Measurements from ENCODE around the gene TTC39B.
"Not testable (repeated sequence)": the region's sequence is repeated elsewhere in the genome, so short reads cannot be mapped to it uniquely, and the experiment has no call there.

Gene TTC39B

GRCh38 chr9:15306757-15307522 lies at the start of gene TTC39B:
TTC39B (minus strand) TSS chr9:15307216; CDS start chr9:15307125, 91 bp downstream.
- peak; percentile 45 to 70 for DNase-seq (ENCODE audit: low read depth in 1 of 2, low spot score in 1 of 2)

- no peak for DNase-seq (ENCODE audit: low read depth in 1 of 2, low spot score in 1 of 2)
Measured at GRCh38 chr9:15355669-15356068, 48.7 kb upstream of the TTC39B start.

- DNase-seq (ENCODE audit: low read depth in 1 of 2, low spot score in 1 of 2) = no peak
Measured at GRCh38 chr9:15354713-15355112, 47.7 kb upstream of the TTC39B start.

- no peak for DNase-seq (ENCODE audit: low read depth in 1 of 2, low spot score in 1 of 2)
Measured at GRCh38 chr9:15353892-15354291, 46.9 kb upstream of the TTC39B start.

- no peak for DNase-seq (ENCODE audit: low read depth in 1 of 2, low spot score in 1 of 2)
Measured at GRCh38 chr9:15352306-15352705, 45.3 kb upstream of the TTC39B start.

- no peak for DNase-seq (ENCODE audit: low read depth in 1 of 2, low spot score in 1 of 2)
Measured at GRCh38 chr9:15349892-15350761, 43.1 kb upstream of the TTC39B start.

GRCh38 chr9:15346837-15347236 lies 39.8 kb upstream of the TTC39B start:
- DNase-seq (ENCODE audit: low read depth in 1 of 2, low spot score in 1 of 2) = no peak

- DNase-seq (ENCODE audit: low read depth in 1 of 2, low spot score in 1 of 2) = no peak
Measured at GRCh38 chr9:15344191-15344590, 37.2 kb upstream of the TTC39B start.

- no peak for DNase-seq (ENCODE audit: low read depth in 1 of 2, low spot score in 1 of 2)
Measured at GRCh38 chr9:15333376-15333881, 26.4 kb upstream of the TTC39B start.

GRCh38 chr9:15332939-15333338 lies 25.9 kb upstream of the TTC39B start:
- DNase-seq (ENCODE audit: low read depth in 1 of 2, low spot score in 1 of 2) = no peak

GRCh38 chr9:15329539-15330109 lies 22.6 kb upstream of the TTC39B start:
- DNase-seq (ENCODE audit: low read depth in 1 of 2, low spot score in 1 of 2) = no peak

- no peak for DNase-seq (ENCODE audit: low read depth in 1 of 2, low spot score in 1 of 2)
Measured at GRCh38 chr9:15328946-15329345, 21.9 kb upstream of the TTC39B start.

- DNase-seq (ENCODE audit: low read depth in 1 of 2, low spot score in 1 of 2) = not testable (repeated sequence)
Measured at GRCh38 chr9:15322695-15323094, 15.7 kb upstream of the TTC39B start.

- not testable (repeated sequence) for DNase-seq (ENCODE audit: low read depth in 1 of 2, low spot score in 1 of 2)
Measured at GRCh38 chr9:15319661-15320060, 12.6 kb upstream of the TTC39B start.

GRCh38 chr9:15317836-15318235 lies 10.8 kb upstream of the TTC39B start:
- no peak for DNase-seq (ENCODE audit: low read depth in 1 of 2, low spot score in 1 of 2)

GRCh38 chr9:15311607-15312006 lies 4.6 kb upstream of the TTC39B start:
- DNase-seq (ENCODE audit: low read depth in 1 of 2, low spot score in 1 of 2) = no peak

GRCh38 chr9:15310107-15310850 lies 3.3 kb upstream of the TTC39B start:
- DNase-seq (ENCODE audit: low read depth in 1 of 2, low spot score in 1 of 2) = no peak

GRCh38 chr9:15308511-15308910 lies 1.5 kb upstream of the TTC39B start:
- DNase-seq (ENCODE audit: low read depth in 1 of 2, low spot score in 1 of 2) = no peak

GRCh38 chr9:15307523-15307841 lies 466 bp upstream of the TTC39B start:
- no peak for DNase-seq (ENCODE audit: low read depth in 1 of 2, low spot score in 1 of 2)

GRCh38 chr9:15306068-15306756 lies 804 bp downstream of the TTC39B start:
- peak; percentile 20 to 23 for DNase-seq (ENCODE audit: low read depth in 1 of 2, low spot score in 1 of 2)

- DNase-seq (ENCODE audit: low read depth in 1 of 2, low spot score in 1 of 2) = no peak
Measured at GRCh38 chr9:15305470-15305869, 1.5 kb downstream of the TTC39B start.
